ENCODE measurements around the gene PTH2R. TPM values are rescaled to one million over a fixed set of nuclear protein-coding genes. Genes with fewer than 3 reads are reported as not detected.
"Not testable (repeated sequence)": the region's sequence is repeated elsewhere in the genome, so short reads cannot be mapped to it uniquely, and the experiment has no call there.

PTH2R gene
- total RNA-seq, 2 donors from 2014 or later = 0.37 TPM; not detected in 1

DNA sequence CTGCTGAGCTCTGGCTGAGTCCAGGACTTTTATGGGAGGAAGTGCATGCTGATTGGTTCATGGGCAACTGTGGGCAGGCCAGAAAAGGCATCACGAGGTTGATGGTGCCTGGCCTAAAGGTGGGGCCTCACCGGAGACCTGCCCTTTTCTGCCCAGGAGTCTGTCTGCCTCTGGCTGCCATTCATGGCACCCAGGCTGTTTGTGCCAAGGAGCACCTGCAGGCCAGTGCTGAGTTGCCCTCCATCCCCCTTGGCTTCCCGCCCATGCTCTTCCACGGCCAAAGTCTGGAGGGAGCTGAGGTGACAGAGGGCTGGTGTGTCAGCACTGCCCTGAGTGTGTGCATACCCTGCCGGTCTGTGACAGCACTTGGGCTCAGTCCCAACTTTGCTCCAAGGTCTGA, 123.2 kb downstream of the PTH2R start:
- Histone ChIP-seq H3K27me3 (ENCODE audit: control insufficient read depth, insufficient read depth, low read length, poor library complexity, severe bottlenecking) (no peaks in the 10 kb centered on the region), H3K9me3 (ENCODE audit: control insufficient read depth, low read length) (no peaks in the 10 kb centered on the region), H3K9ac (ENCODE audit: extremely low read depth, low read length, poor library complexity, severe bottlenecking) (no peak overlapping the region), H3K4me1 (ENCODE audit: control insufficient read depth, insufficient read depth, low read length) (no peaks in the 10 kb centered on the region), H3K36me3 (ENCODE audit: control insufficient read depth, insufficient read depth, low read length) (no peaks in the 10 kb centered on the region), H3K4me3 (ENCODE audit: low read length) (no peak overlapping the region), H3K27ac (ENCODE audit: low read depth, low read length) (no peak overlapping the region)
- TF ChIP-seq, protein P1, sequence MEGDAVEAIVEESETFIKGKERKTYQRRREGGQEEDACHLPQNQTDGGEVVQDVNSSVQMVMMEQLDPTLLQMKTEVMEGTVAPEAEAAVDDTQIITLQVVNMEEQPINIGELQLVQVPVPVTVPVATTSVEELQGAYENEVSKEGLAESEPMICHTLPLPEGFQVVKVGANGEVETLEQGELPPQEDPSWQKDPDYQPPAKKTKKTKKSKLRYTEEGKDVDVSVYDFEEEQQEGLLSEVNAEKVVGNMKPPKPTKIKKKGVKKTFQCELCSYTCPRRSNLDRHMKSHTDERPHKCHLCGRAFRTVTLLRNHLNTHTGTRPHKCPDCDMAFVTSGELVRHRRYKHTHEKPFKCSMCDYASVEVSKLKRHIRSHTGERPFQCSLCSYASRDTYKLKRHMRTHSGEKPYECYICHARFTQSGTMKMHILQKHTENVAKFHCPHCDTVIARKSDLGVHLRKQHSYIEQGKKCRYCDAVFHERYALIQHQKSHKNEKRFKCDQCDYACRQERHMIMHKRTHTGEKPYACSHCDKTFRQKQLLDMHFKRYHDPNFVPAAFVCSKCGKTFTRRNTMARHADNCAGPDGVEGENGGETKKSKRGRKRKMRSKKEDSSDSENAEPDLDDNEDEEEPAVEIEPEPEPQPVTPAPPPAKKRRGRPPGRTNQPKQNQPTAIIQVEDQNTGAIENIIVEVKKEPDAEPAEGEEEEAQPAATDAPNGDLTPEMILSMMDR (conservative IDR thresholded peaks at IDR 0.05) = no peak
- no peak for DNase-seq
- WGBS, 2 experiments (ENCODE audit: insufficient coverage in 1 of 2, insufficient read length in 1 of 2) = 91 to 93% methylated on average over 3 to 5 of the region's 5 CpGs
- H3K27me3 Mint-ChIP-seq (ENCODE audit: insufficient read depth) = no peaks in the 10 kb centered on the region
- peaks cover 4% of the 10 kb centered on the region for H3K36me3 Mint-ChIP-seq (ENCODE audit: low read depth)
- peaks cover 11% of the 10 kb centered on the region for H3K9me3 Mint-ChIP-seq
- no peak overlapping the region for H3K27ac Mint-ChIP-seq
- no peak overlapping the region for H3K4me3 Mint-ChIP-seq
- H3K4me1 Mint-ChIP-seq = peaks cover 6% of the 10 kb centered on the region

DNA sequence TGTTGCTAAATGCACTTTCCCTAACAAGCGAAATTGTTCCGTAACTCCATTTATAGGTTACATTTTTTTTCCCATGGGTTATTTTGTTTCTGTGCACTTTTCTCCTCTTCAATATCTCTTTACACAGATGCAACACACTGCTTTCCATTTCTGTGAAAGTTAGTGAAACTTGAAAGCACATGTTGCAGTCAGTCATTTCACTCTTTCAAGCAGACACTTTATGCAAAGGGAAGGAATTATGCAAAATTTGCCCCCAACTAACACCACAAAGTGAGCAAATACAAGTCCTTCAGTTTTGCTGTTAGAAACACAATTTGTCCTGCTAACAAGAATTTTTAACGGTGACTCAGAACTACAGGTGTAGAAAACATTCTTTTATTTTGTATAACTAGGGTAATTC, 124.8 kb downstream of the PTH2R start:
- Histone ChIP-seq H3K36me3 (ENCODE audit: control insufficient read depth, insufficient read depth, low read length) (no peaks in the 10 kb centered on the region), H3K9me3 (ENCODE audit: control insufficient read depth, low read length) (peaks cover 10% of the 10 kb centered on the region), H3K27me3 (ENCODE audit: control insufficient read depth, insufficient read depth, low read length, poor library complexity, severe bottlenecking) (no peaks in the 10 kb centered on the region), H3K4me3 (ENCODE audit: low read length) (no peak overlapping the region), H3K4me1 (ENCODE audit: control insufficient read depth, insufficient read depth, low read length) (no peaks in the 10 kb centered on the region), H3K27ac (ENCODE audit: low read depth, low read length) (no peak overlapping the region), H3K9ac (ENCODE audit: extremely low read depth, low read length, poor library complexity, severe bottlenecking) (no peak overlapping the region)
- Mint-ChIP-seq H3K27ac (no peak overlapping the region), H3K4me1 (peaks cover 6% of the 10 kb centered on the region), H3K9me3 (peaks cover 18% of the 10 kb centered on the region), H3K27me3 (ENCODE audit: insufficient read depth) (no peaks in the 10 kb centered on the region), H3K36me3 (ENCODE audit: low read depth) (peaks cover 4% of the 10 kb centered on the region), H3K4me3 (no peak overlapping the region)
- TF ChIP-seq, protein P1 (conservative IDR thresholded peaks at IDR 0.05) = no peak
- WGBS, 2 experiments (ENCODE audit: insufficient coverage in 1 of 2, insufficient read length in 1 of 2) = 87% methylated on average over 3 of the region's 3 CpGs; no CpG with 5 or more reads in 1 of the 2 experiments
- no peak for DNase-seq

DNA sequence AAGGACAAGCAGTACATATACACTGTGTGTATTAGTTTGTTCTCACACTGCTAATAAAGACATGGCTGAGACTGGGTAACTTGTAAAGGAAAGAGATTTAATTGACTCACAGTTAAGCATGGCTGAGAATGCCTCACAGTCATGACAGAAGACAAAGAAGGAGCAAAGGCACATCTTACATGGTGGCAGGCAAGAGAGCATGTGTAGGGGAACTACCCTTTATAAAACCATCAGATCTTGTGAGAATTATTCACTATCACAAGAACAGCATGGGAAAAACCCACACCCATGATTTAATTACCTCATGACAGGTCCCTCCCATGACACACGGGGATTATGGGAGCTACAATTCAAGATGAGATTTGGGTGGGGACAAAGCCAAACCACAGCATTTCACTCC, 129.0 kb downstream of the PTH2R start:
- not testable (repeated sequence) for H3K9ac ChIP-seq (ENCODE audit: extremely low read depth, low read length, poor library complexity, severe bottlenecking); H3K4me3 Mint-ChIP-seq; H3K4me1 Mint-ChIP-seq; H3K36me3 ChIP-seq (ENCODE audit: control insufficient read depth, insufficient read depth, low read length); H3K4me3 ChIP-seq (ENCODE audit: low read length); H3K27ac Mint-ChIP-seq; H3K27ac ChIP-seq (ENCODE audit: low read depth, low read length); H3K27me3 Mint-ChIP-seq (ENCODE audit: insufficient read depth); H3K4me1 ChIP-seq (ENCODE audit: control insufficient read depth, insufficient read depth, low read length); H3K36me3 Mint-ChIP-seq (ENCODE audit: low read depth); DNase-seq; H3K27me3 ChIP-seq (ENCODE audit: control insufficient read depth, insufficient read depth, low read length, poor library complexity, severe bottlenecking)
- H3K9me3 Mint-ChIP-seq = peaks cover 23% of the 10 kb centered on the region
- H3K9me3 ChIP-seq (ENCODE audit: control insufficient read depth, low read length) = peaks cover 17% of the 10 kb centered on the region
- 90% methylated on average over 1 of the region's 1 CpG; no CpG with 5 or more reads in 1 of the 2 experiments for WGBS, 2 experiments (ENCODE audit: insufficient coverage in 1 of 2, insufficient read length in 1 of 2)

DNA sequence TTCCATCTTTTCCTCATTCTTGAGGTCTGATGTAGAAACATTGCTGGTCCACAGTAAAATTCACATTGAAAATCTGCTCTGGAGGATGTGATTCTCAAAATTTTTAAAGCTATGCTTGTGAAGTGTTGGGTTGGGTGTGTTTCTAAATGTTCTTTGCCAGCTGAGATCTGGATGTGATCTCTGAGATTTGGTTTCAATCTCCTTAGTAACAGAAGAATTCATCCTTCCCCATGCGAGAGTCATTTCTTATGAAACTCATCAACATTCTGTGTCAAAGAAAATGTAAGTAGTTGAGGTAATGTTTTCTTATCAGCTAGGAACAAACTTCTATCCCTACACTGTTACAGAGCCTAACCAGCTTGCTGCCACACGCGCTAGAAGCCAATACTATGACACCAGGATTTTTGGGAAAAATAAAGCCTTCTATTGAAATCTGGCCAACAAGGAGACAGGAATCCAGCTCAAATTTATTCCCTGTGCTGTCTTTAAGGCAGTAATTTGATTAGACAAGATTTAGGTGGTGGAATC, 134.9 kb downstream of the PTH2R start:
- peaks cover 3% of the 10 kb centered on the region for H3K36me3 Mint-ChIP-seq (ENCODE audit: low read depth)
- H3K9me3 ChIP-seq (ENCODE audit: control insufficient read depth, low read length) = peaks cover 6% of the 10 kb centered on the region
- H3K27ac ChIP-seq (ENCODE audit: low read depth, low read length) = no peak overlapping the region
- no peaks in the 10 kb centered on the region for H3K36me3 ChIP-seq (ENCODE audit: control insufficient read depth, insufficient read depth, low read length)
- no peak overlapping the region for H3K9ac ChIP-seq (ENCODE audit: extremely low read depth, low read length, poor library complexity, severe bottlenecking)
- H3K4me3 Mint-ChIP-seq = no peak overlapping the region
- 98% methylated on average over 3 of the region's 3 CpGs; no CpG with 5 or more reads in 1 of the 2 experiments for WGBS, 2 experiments (ENCODE audit: insufficient coverage in 1 of 2, insufficient read length in 1 of 2)
- H3K4me1 Mint-ChIP-seq = peaks cover 8% of the 10 kb centered on the region
- H3K27me3 Mint-ChIP-seq (ENCODE audit: insufficient read depth) = no peaks in the 10 kb centered on the region
- no peaks in the 10 kb centered on the region for H3K27me3 ChIP-seq (ENCODE audit: control insufficient read depth, insufficient read depth, low read length, poor library complexity, severe bottlenecking)
- H3K9me3 Mint-ChIP-seq = peaks cover 10% of the 10 kb centered on the region
- H3K27ac Mint-ChIP-seq = no peak overlapping the region
- DNase-seq = no peak
- no peak overlapping the region for H3K4me3 ChIP-seq (ENCODE audit: low read length)
- TF ChIP-seq, protein P1 (conservative IDR thresholded peaks at IDR 0.05) = no peak
- H3K4me1 ChIP-seq (ENCODE audit: control insufficient read depth, insufficient read depth, low read length) = peaks cover 4% of the 10 kb centered on the region

Measured in endodermal cell (in vitro differentiated cells).